GM12892 (cell line): ENCODE results near the gene SLC22A6.

ENCODE experiments used
- POLR2A ChIP-seq: IDR thresholded peaks from 2 replicates; pipeline ENCODE4 v1.6.1; 2011; ENCODE audit warnings: low read depth, low read length, control low read depth
- POLR2AphosphoS5 ChIP-seq: IDR thresholded peaks from 2 replicates; pipeline ENCODE4 v1.6.1; 2011; ENCODE audit warnings: low read depth, low read length, control low read depth

- no peak for TF ChIP-seq POLR2AphosphoS5
- no peak for TF ChIP-seq POLR2A
Observed at GRCh38 chr11:62974848-62975522, 9.8 kb downstream of the SLC22A6 start.
